Skeletal muscle tissue (tissue), 4 donors: ENCODE data around the gene STK10. TPM values are rescaled to one million over a fixed set of nuclear protein-coding genes. Genes with fewer than 3 reads are reported as not detected.

Source experiments
- H3K27ac ChIP-seq: one replicate; pipeline ENCODE4 v1.7.0; 2013; ENCODE audit warnings: mild to moderate bottlenecking, low read depth, low read length, inconsistent platforms
- H3K27me3 ChIP-seq, 3 donors: one replicate each; pipeline ENCODE4 v1.7.0; 2013; ENCODE audit warnings: low read length in 3 of 3; ENCODE audit not compliant: control insufficient read depth in 3 of 3, insufficient read depth in 3 of 3
- H3K36me3 ChIP-seq, 3 donors: one replicate each; pipeline ENCODE4 v1.7.0; 2013; ENCODE audit warnings: low read length in 3 of 3; ENCODE audit not compliant: control insufficient read depth in 3 of 3, insufficient read depth in 3 of 3
- H3K4me1 ChIP-seq, 3 donors: one replicate each; pipeline ENCODE4 v1.7.0; 2013; ENCODE audit warnings: low read length in 3 of 3, mild to moderate bottlenecking in 3 of 3; ENCODE audit not compliant: control insufficient read depth in 3 of 3, insufficient read depth in 3 of 3
- H3K4me3 ChIP-seq, 3 donors: one replicate each; pipeline ENCODE4 v1.7.0; 2013; ENCODE audit warnings: low read length in 3 of 3
- H3K9ac ChIP-seq, 3 donors: one replicate each; pipeline ENCODE4 v1.7.0; 2013; ENCODE audit warnings: low read length in 3 of 3, mild to moderate bottlenecking in 3 of 3, moderate library complexity in 2 of 3, low read depth in 1 of 3
- H3K9me3 ChIP-seq, 3 donors: one replicate each; pipeline ENCODE4 v1.7.0; 2013; ENCODE audit warnings: low read length in 3 of 3; ENCODE audit not compliant: control insufficient read depth in 3 of 3
- total RNA-seq: library from RNA; depleted of rRNA; stranded (reverse); fragments of >200 nt; gene quantifications from one replicate; pipeline ENCODE4 v1.2.3, GENCODE V29; 2014
- donor health status: Osteomylitis.

Gene STK10
- total RNA-seq, 1 donor from 2014 or later: 12.0 TPM

- Histone ChIP-seq H3K4me1 (peaks cover 0 to 3% (median 2%) of the 10 kb centered on the region in 3 donors), H3K36me3 (peaks cover 3 to 7% (median 3%) of the 10 kb centered on the region in 3 donors), H3K9me3 (no peaks in the 10 kb centered on the region), H3K4me3 (no peak overlapping the region), H3K27me3 (no peaks in the 10 kb centered on the region), H3K9ac (no peak overlapping the region), H3K27ac (no peak overlapping the region)
Observed at GRCh38 chr5:172095368-172096206, 92.4 kb downstream of the STK10 start.

GRCh38 chr5:172093965-172094364, 94.1 kb downstream of the STK10 start:
- peaks cover 3 to 10% (median 7%) of the 10 kb centered on the region in 3 donors for H3K36me3 ChIP-seq
- no peak overlapping the region for H3K9ac ChIP-seq
- H3K4me1 ChIP-seq: peaks cover 0 to 3% (median 2%) of the 10 kb centered on the region in 3 donors
- H3K9me3 ChIP-seq: no peaks in the 10 kb centered on the region
- H3K27ac ChIP-seq: no peak overlapping the region
- H3K4me3 ChIP-seq: no peak overlapping the region
- H3K27me3 ChIP-seq: no peaks in the 10 kb centered on the region

DNA sequence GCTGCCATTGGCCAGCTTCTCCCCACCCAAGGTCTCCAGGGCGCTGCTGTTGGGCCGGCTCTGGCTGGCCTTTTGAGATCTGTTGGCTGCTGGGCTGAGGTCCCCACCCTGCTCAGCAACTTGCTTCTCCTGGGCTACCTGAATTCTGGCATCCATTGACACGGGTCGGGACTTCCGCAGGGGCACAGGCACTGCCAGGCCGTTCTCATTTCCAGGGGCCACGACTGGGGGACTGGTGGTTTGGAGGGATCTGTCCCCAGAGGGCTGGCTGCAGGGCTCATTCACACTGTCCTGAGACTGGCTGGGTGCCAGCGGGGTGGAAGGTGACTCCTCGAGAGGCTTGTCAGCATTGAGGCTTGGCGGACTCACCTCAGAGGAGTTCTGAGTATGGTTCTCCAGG, 94.5 kb downstream of the STK10 start:
- Histone ChIP-seq H3K4me1 (peaks cover 0 to 3% (median 2%) of the 10 kb centered on the region in 3 donors), H3K27me3 (no peaks in the 10 kb centered on the region), H3K9me3 (no peaks in the 10 kb centered on the region), H3K9ac (no peak overlapping the region), H3K36me3 (peaks cover 3 to 10% (median 7%) of the 10 kb centered on the region in 3 donors), H3K4me3 (no peak overlapping the region), H3K27ac (no peak overlapping the region)

DNA sequence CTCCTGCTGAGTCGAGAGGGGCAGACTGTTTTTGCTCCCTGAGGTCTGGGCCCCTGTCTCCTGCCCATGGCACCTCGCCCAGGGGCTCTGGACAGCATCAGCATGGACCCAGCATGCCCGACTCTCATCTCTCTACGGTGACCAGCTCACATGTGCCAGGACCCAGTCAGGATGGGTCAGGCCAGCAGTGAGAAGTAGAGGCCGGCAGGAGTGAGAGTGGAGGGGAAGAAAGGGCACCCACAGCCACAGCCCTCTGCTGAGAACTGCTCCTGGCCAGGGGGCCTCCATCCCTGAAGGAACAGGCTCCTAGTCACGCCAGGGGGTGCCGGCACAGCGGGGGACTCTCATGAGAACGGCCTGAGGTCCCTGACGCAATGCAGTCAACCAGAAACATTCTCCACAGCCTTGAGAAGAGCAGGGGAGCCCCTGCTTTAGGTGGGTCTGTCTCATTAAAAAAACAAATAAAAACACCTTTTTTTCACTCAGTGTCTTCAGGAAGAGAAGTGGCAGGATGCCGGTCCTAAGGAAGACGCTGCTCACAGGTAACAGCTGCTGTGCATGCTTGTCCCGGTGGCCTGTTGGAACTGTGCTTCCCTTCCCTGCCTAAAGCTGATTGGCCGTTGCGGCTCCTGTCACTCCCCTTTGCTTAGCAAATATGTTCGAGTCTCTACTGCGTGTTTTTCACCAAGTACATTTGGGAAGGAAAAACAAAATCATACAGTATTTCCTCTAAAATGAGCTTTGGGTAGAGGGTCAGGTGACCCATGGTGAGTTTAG, 95.9 kb downstream of the STK10 start:
- no peak overlapping the region for H3K27ac ChIP-seq
- no peaks in the 10 kb centered on the region for H3K9me3 ChIP-seq
- H3K4me1 ChIP-seq: peaks cover 0 to 3% (median 2%) of the 10 kb centered on the region in 3 donors
- H3K36me3 ChIP-seq: peaks cover 3 to 10% (median 7%) of the 10 kb centered on the region in 3 donors
- no peak overlapping the region for H3K4me3 ChIP-seq
- no peaks in the 10 kb centered on the region for H3K27me3 ChIP-seq
- H3K9ac ChIP-seq: no peak overlapping the region

DNA sequence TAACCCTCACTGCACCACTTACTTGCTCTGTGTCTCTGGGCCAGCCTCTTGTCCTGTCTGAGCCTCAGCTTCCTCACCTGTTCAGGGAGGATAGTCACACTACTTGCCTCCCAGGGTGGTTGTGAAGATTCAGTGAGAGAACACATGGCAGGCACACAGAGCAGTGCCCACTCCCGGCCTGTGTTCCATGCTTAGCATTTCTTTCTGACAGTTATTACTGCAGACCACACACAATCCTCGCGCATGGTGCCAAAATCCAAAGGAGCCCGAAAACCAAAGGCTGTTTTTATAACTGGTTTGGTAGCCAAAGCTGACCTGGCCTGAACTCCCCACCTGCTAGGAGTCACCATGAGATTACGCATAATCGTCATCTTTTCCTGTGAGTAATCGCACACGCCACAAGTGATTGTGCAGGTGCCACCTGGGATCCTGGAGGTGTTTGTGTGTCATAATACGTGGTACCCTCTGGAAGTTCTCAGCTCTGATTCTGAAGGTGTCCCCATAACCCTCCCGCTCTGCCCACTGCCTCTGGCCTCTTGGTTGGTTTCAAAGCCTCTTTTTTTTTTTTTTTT, 97.0 kb downstream of the STK10 start:
- H3K27ac ChIP-seq: no peak overlapping the region
- H3K9ac ChIP-seq: no peak overlapping the region
- H3K4me3 ChIP-seq: no peak overlapping the region
- peaks cover 3 to 10% (median 7%) of the 10 kb centered on the region in 3 donors for H3K36me3 ChIP-seq
- peaks cover 0 to 3% (median 2%) of the 10 kb centered on the region in 3 donors for H3K4me1 ChIP-seq
- H3K9me3 ChIP-seq: no peaks in the 10 kb centered on the region
- no peaks in the 10 kb centered on the region for H3K27me3 ChIP-seq

DNA sequence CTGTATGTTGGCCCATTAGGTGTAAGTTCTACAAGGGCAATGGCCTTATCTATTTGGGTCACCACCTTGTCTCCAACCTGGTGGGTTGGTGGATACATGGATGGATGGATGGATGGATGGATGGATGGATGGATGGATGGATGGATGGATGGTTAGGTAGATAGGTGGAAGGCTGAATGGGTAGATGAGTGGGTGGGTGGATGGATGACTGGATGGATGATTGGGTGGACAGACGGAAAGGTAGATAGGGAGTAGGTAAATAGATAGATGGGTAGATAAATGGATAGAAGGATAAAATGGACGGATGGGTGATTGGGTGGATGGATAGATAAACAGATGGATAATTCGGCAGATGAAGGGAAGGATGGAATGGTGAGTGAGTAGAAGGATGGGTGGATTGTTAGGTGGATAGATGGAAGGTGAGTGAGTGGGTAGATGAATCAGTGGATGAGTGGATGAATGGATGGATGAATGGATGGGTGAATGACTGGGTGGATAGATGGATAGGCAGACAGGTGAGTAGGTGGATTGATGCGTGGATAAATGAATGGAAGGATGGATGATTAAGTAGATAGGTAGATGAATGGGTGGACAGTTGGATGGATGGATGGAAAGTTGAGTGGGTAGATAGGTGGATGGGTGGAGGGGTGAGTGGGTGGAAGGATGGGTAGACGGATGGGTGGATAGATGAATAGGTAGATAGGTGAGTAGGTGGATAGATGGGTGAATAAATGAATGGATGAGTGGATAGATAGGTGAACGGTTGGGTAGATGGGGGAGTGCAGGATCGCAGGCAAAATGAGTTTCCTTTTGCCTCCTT, 98.5 kb downstream of the STK10 start:
- no peak overlapping the region for H3K27ac ChIP-seq
- no peak overlapping the region for H3K9ac ChIP-seq
- peaks cover 3 to 10% (median 7%) of the 10 kb centered on the region in 3 donors for H3K36me3 ChIP-seq
- no peaks in the 10 kb centered on the region for H3K4me1 ChIP-seq
- no peak overlapping the region for H3K4me3 ChIP-seq
- H3K9me3 ChIP-seq: no peaks in the 10 kb centered on the region
- no peaks in the 10 kb centered on the region for H3K27me3 ChIP-seq

DNA sequence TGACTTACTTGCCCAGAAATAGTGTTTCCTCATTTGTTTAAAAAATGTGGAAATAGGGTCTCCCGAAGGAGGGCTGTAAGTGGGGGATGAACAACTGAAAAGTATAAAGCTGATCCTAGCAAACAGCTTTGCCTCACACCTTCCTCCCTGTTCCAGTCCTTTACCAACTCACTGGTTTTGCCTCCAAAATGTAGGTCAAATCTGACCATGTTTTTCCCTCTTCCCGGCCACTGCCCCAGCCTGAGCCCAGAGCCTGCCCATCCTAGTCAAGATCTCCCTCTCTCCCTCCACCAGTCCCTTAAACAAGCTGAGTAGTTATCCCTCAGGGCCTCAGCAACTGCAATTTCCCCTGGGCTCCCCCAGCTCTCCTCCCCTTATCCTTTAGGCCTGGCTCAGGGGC, 99.2 kb downstream of the STK10 start:
- H3K9me3 ChIP-seq: no peaks in the 10 kb centered on the region
- no peak overlapping the region for H3K9ac ChIP-seq
- no peaks in the 10 kb centered on the region for H3K27me3 ChIP-seq
- no peak overlapping the region for H3K27ac ChIP-seq
- H3K36me3 ChIP-seq: peaks cover 3 to 10% (median 7%) of the 10 kb centered on the region in 3 donors
- no peaks in the 10 kb centered on the region for H3K4me1 ChIP-seq
- H3K4me3 ChIP-seq: no peak overlapping the region

DNA sequence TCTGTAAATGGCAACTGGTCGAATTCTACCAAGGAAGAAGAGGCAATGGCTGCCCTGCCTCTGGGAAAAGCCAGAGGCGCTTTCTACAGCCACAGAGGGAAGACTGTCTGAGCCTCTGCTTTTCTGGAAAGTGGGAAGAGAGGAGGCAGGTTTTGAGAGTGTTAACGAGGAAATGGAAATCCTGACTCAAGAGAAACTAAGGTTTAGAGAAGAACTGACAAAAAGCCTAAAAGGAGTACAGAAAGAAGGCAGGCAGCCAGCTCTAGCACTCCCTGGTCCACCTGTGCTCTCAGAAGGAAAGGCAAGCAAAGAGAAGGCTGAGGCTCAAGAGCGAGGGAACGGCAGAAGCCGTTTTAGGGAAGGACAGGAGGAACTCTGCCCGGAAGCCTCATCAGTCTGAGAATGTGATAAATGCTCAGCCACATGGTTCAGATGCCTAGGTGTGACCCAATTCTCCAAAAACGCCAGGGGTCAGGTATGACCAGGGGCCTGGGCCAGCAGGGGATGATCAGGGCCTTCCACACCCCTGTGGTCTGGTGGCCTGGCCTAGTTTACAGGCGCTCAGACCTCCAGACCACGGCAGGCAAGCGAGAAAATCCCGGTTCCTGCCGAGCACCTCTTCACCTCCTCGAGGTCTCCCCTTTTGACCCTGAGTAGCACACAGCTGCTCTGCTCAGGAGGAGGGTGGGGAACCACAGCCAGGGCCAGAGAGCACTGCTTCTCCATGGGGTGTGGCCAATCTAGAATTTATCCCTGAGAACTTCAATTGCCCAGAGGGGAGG, 101.6 kb downstream of the STK10 start:
- no peak overlapping the region for H3K9ac ChIP-seq
- no peaks in the 10 kb centered on the region for H3K9me3 ChIP-seq
- H3K27me3 ChIP-seq: no peaks in the 10 kb centered on the region
- no peaks in the 10 kb centered on the region for H3K4me1 ChIP-seq
- no peak overlapping the region for H3K27ac ChIP-seq
- peaks cover 5 to 18% (median 8%) of the 10 kb centered on the region in 3 donors for H3K36me3 ChIP-seq
- H3K4me3 ChIP-seq: no peak overlapping the region

- Histone ChIP-seq H3K36me3 (peaks cover 5 to 19% (median 8%) of the 10 kb centered on the region in 3 donors), H3K27me3 (no peaks in the 10 kb centered on the region), H3K9ac (no peak overlapping the region), H3K27ac (no peak overlapping the region), H3K4me3 (no peak overlapping the region), H3K4me1 (no peaks in the 10 kb centered on the region), H3K9me3 (no peaks in the 10 kb centered on the region)
Observed at GRCh38 chr5:172085738-172086137, 102.3 kb downstream of the STK10 start.
